CD4-positive, alpha-beta T cell treated with Interleukin-17A for 1 hour (primary cell): ENCODE measurements around the gene C16orf90.

Experiments used
- DNase-seq: peaks from one replicate; pipeline ENCODE4 v3.0.0-alpha.2; 2020

Gene C16orf90

DNA sequence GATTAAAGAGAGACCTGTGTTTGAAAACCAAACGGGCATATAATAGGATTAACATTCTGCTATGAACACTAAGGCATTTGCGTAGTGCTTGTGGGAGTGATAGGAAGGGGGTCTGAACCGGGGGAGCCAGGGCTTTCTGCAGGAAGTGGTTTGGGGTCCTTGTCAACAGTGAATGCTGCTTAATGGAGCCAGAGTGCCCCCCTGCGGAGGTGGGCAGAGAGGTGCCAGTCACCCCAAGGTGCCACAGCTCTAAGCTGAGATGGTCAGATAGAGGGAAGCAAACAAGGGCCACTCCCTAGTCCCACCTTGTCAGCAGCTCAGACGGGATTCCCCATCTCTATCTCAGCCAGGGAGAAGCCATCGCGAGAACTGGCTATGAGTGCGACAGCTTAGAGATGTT lies 34.1 kb downstream of the C16orf90 start:
- DNase-seq, result peak; percentile 57

DNA sequence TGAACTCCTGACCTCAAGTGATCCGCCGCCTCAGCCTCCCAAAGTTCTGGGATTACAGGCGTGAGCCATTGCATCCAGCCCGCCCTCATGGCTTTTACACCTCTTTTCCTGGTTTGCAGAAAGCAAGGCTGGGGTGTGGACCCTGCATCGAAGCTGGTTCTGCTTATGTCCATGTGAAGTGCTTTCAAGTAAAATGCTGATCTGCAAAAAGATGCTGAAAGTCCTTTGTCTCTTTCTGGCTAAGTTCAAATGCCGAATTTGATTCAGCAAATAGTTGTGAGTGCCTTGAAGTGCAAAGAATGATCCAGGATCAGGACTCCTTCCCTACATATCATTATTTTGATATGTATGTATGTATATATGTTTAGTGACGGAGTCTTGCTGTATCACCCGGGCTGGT lies 34.7 kb downstream of the C16orf90 start:
- no peak for DNase-seq

DNA sequence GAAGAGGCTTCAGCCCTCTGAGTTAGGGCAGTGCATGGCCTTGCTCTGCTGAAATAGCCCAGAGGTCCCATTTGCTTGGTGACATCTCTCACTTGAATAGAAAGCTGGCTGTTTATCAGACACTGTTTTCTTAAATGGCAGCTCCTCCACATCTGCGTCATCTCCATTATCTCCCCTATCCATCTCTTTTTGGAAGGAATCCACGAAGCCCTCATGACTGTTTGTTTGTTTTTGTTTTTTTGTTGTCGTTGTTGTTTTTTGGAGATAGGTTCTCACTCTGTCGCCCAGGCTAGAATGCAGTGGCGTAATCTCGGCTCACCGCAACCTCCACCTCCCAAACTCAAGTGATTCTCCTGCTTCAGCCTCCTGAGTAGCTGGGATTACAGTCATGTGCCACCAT lies 35.2 kb downstream of the C16orf90 start:
- no peak for DNase-seq

DNA sequence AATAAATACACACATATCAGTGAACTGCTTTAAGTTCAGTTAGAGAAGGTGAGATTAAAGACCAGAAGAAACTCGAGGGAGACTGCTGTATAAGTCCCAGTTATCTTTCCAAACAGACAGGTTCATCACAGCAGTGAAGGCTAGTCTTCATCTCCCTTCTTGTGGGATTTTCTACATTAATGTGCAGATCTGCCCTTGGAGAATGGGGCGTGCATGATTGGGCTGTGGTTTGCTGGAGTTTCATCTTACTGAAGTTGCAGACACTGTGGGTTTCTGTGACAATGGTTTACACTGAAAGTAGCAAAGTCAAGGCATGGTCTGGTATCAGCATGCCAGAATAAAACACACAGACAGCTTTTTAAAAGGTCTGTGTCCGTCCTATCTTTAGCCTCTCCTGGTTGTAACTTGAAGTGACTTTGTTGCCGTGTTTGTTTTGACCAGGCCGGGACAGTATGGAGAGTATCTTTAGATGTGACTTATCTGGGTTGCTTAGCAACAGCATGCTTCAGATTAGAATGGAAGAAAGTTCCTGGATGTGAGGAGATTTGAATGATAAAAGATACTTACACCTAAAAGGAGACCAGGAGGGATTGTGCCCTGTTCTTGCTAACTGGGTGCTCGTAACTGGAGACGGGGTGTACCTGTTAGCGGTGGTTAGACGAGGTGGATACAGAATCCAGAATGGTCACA lies 35.7 kb downstream of the C16orf90 start:
- peak; percentile 21 for DNase-seq

DNA sequence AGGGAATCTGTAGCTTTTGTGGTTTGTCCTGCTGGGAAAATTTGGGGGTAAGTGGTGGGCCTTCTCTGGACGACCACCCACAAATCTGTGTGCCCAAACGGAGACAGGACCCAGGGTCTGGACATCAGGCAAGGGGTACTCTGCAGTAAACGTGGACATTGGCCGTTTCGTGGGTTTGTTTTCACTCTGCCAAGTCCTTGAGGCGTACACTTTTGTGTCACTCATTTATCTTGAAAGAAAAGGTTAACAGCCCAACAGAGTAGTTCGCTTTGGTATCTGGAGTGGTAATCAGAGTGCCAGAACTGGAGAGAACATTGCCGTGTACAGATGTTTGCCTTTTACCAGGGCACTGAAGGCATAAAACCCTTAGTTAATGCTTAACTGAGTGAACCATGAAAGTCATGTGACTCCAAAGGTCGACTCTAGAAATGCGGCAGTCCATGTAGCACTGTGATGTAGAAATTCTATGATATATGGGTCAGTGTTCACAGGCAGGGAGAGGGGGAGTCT lies 36.4 kb downstream of the C16orf90 start:
- DNase-seq, result peak; percentile 40

DNA sequence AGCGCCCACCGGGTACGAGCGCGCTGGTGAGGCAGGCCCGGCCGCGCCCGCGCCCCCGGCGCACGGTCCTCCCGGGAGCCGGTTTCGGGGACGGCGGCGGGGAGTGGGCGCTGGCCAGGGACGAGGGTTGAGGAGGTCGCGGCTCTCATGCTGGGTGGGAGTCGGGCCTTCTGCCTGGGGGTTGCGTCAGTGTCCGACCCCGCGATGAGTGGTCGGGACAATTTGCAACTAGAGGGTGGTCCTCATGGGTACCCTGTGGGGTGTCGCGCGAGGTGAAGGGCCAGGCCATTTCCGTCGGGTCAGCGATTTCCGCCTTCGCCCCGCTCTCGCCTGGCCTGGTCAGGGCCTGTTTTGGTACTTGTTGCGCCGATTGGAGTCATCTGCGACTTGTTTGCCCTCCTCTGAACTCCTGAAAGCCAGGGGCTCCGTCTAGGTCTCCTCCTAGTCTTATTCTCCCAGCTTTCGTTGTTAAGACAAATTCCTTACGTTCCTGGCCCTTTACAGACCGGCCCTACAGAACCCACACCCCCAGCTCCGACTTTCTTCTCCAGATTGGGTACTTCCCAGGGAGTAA lies 36.9 kb downstream of the C16orf90 start:
- peak; percentile 5 for DNase-seq

DNA sequence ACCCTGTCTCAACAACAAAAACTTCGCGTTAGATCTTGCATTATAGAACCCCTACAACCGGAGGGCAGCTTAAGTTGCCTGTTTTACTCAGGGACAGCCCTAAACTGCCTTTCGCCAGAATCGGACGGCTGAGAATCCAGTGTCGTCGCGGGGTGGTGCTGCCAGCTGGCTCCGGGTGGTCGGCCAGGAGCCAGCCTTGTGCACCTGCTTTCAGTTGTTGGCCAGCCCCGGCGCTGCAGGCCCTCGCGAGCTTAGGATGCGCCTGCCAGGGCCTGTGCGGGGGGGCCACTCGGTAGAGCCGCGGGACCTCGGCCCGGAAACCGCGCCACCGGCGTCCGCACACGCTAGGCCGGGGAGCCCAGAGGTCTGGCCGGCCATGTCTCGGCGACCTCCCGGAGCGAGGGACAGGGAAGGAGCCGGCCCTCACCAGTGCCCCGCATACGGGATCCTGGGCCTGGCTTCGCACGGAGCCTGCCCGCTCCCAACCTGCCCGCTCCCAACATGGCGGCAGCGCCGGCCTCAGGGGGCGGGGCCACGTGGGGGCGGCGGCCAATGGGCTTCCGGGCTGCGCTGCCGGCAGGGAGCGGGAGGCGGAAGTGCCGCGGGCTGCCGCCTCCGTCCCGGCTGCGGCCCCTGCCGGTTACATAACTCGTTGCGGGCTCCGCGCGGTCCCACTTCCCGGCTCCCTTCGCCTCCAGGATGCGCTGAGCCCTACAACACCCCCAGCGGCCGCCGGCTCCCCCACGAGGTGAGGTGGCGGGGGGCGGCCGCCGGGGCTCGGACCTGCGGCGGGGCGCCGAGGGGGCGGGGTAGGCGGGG lies 37.6 kb downstream of the C16orf90 start:
- peak; percentile 89 for DNase-seq

DNA sequence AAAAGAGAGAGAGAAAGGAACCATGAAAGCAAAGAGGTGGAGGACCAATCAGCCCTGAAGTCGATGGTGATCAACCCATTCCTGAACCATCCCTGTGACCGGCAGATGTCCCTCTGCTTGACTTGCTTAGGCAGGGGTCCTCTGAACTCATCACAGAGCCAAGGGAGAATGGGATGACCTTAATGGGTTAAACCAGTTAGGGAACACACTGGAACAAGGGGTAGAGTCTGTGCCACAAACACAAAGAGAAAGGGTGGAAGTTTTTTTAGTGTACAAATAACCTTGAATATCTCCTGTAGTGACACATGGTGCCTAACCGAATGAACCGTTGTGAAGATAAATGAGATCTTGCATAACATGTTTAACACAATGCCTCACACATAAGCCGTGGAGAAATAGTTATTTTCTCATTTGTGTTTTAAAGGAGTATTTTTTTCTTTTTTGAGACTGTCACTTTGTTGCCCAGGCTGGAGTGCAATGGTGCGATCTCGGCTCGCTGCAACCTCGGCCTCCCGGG lies 40.6 kb downstream of the C16orf90 start:
- no peak for DNase-seq

DNA sequence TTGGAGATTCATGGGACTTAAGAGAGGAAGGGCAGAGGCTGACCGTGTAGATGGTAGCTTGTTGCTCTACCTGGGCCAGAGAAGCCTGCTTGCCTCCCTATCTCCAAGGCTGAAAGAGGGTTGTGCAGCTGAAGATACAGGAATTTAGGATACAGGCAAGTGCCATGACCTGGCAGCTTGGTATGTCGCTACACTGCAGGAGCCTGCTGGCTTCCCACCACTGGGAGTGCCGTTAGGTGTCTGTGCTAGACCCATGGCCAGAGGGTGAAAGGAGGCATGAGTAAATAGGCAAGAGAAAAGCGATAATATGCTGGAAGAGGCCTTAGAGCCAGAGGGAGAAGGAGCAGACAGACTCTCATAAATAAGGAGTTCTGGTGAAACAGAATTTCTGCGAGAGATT lies 41.2 kb downstream of the C16orf90 start:
- no peak for DNase-seq

DNA sequence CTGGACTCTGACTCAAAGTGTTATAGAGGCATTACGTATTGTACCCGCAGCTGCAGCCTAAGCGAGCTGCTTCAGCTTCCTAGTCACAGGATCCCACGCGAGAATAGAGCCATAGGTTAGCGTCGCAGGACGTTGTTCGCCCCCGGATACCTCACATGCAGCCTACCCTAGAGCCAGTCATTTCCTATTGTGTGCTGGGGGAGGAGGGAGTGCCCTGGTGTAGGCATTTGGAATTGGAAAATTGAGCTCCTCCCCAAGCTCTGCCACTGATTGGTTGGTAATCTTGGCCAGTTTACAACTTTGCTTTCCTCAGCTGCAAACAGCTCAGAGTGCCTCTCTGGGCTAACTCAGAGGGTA lies 51.3 kb downstream of the C16orf90 start:
- DNase-seq, result peak; percentile 40
